Esophagus muscularis mucosa (tissue), 3 donors: ENCODE measurements around the gene STING1.

Source experiments
- POLR2A ChIP-seq: fragments of 450-650 bp; IDR thresholded peaks from one replicate; pipeline ENCODE4 v1.6.1; 2017; ENCODE audit warnings: antibody characterized with exemption, moderate library complexity, mild to moderate bottlenecking, low read depth
- TF ChIP-seq, protein P1 (sequence below), 3 experiments: fragments of 200-600 bp in 2 of 3; fragments of 450-650 bp in 1 of 3; sonication (generic) in 2 of 3; IDR thresholded peaks; one replicate each; pipeline ENCODE4 v1.5.1; 2017 to 2019; ENCODE audit warnings: antibody characterized with exemption in 3 of 3, mild to moderate bottlenecking in 2 of 3, moderate library complexity in 1 of 3

DNA sequence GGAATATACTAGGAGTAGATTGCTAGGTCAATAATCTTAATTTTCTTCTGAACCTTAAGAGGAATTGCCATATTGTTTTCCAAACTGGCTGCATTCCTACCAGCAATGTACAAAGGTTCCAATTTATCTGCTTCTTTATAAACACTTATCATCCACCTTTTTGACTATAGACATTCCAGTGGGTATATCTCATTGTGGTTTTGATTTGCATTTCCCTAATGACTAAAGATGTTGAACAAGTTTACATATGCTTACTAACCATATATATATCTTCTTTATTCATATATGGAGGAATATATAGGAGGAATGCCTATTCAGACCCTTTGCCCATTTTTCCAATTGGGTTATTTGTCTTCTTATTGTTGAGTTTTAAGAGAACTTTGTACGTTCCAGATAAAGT lies 50.9 kb downstream of the STING1 start:
- TF ChIP-seq POLR2A = no peak
- TF ChIP-seq, protein P1, sequence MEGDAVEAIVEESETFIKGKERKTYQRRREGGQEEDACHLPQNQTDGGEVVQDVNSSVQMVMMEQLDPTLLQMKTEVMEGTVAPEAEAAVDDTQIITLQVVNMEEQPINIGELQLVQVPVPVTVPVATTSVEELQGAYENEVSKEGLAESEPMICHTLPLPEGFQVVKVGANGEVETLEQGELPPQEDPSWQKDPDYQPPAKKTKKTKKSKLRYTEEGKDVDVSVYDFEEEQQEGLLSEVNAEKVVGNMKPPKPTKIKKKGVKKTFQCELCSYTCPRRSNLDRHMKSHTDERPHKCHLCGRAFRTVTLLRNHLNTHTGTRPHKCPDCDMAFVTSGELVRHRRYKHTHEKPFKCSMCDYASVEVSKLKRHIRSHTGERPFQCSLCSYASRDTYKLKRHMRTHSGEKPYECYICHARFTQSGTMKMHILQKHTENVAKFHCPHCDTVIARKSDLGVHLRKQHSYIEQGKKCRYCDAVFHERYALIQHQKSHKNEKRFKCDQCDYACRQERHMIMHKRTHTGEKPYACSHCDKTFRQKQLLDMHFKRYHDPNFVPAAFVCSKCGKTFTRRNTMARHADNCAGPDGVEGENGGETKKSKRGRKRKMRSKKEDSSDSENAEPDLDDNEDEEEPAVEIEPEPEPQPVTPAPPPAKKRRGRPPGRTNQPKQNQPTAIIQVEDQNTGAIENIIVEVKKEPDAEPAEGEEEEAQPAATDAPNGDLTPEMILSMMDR (IDR thresholded peaks at IDR 0.05) = no peak
